GM12878 (cell line): ENCODE measurements around the gene SLC39A5. TPM values are rescaled to one million over a fixed set of nuclear protein-coding genes. Genes with fewer than 3 reads are reported as not detected.

Experiments used
- BCLAF1 ChIP-seq: fragments of 450-650 bp; IDR thresholded peaks from 2 replicates; pipeline ENCODE4 v1.6.1; 2017; ENCODE audit warnings: antibody characterized with exemption, mild to moderate bottlenecking, moderate library complexity
- BMI1 ChIP-seq: fragments of 450-650 bp; IDR thresholded peaks from 2 replicates; pipeline ENCODE4 v1.6.1; 2016; ENCODE audit warnings: mild to moderate bottlenecking, moderate library complexity, borderline replicate concordance
- CEBPZ ChIP-seq: fragments of 150-350 bp; IDR thresholded peaks from 2 replicates; pipeline ENCODE4 v1.6.1; 2016; ENCODE audit warnings: low read depth, low read length
- E4F1 ChIP-seq: fragments of 450-650 bp; IDR thresholded peaks from 2 replicates; pipeline ENCODE4 v1.6.1; 2018; ENCODE audit warnings: borderline replicate concordance, mild to moderate bottlenecking; ENCODE audit not compliant: partially characterized antibody
- KLF5 ChIP-seq: fragments of 450-650 bp; IDR thresholded peaks from 2 replicates; pipeline ENCODE4 v1.6.1; 2014; ENCODE audit warnings: mild to moderate bottlenecking; ENCODE audit not compliant: partially characterized antibody
- MTA2 ChIP-seq: fragments of 450-650 bp; IDR thresholded peaks from 2 replicates; pipeline ENCODE4 v1.6.1; 2016; ENCODE audit warnings: low read depth, mild to moderate bottlenecking, moderate library complexity
- NBN ChIP-seq: fragments of 450-650 bp; IDR thresholded peaks from 2 replicates; pipeline ENCODE4 v1.6.1; 2016
- NFYA ChIP-seq: IDR thresholded peaks from 2 replicates; pipeline ENCODE4 v1.6.1; 2011; ENCODE audit warnings: low read depth, mild to moderate bottlenecking, low read length, improper control_type of control experiment, borderline replicate concordance
- PAX8 ChIP-seq: fragments of 450-650 bp; IDR thresholded peaks from 2 replicates; pipeline ENCODE4 v1.6.1; 2017; ENCODE audit warnings: mild to moderate bottlenecking, moderate library complexity
- PKNOX1 ChIP-seq: fragments of 450-650 bp; IDR thresholded peaks from 2 replicates; pipeline ENCODE4 v1.6.1; 2016; ENCODE audit warnings: mild to moderate bottlenecking
- POLR2A ChIP-seq: IDR thresholded peaks from 2 replicates; pipeline ENCODE4 v1.6.1; 2011; ENCODE audit warnings: low read depth, mild to moderate bottlenecking, low read length
- SMC3 ChIP-seq: IDR thresholded peaks from 2 replicates; pipeline ENCODE4 v1.6.1; 2011; ENCODE audit warnings: low read length, improper control_type of control experiment, borderline replicate concordance
- STAT3 ChIP-seq: IDR thresholded peaks from 2 replicates; pipeline ENCODE4 v1.6.1; 2011; ENCODE audit warnings: low read depth, low read length, improper control_type of control experiment
- ZBTB11 ChIP-seq: fragments of 450-650 bp; formaldehyde crosslinking; IDR thresholded peaks from 2 replicates; pipeline ENCODE4 v1.5.0; 2022; ENCODE audit warnings: mild to moderate bottlenecking, missing genetic modification characterization
- ZNF622 ChIP-seq: fragments of 450-650 bp; IDR thresholded peaks from 2 replicates; pipeline ENCODE4 v1.6.1; 2017; ENCODE audit warnings: mild to moderate bottlenecking, inconsistent platforms
- ZZZ3 ChIP-seq: IDR thresholded peaks from 2 replicates; pipeline ENCODE4 v1.6.1; 2011; ENCODE audit warnings: low read depth; ENCODE audit not compliant: control insufficient read depth, insufficient read length
- polyA plus RNA-seq, 11 experiments: library from polyadenylated mRNA; depleted of rRNA in 4 of 11; unstranded in 6 of 11; stranded (reverse) in 5 of 11; fragments of >200 nt; fragmentation: Nextera tagmentation in 4 of 11; fragmentation: Illumina TruSeq in 1 of 11; extraction: Ambion mirVana in 4 of 11; extraction: Trizol in 1 of 11; gene quantifications; 1 replicate in 1 of 11; 2 replicates in 10 of 11; pipeline versions ENCODE4 v1.2.1 to v1.2.3, GENCODE V29; 2011 to 2016; ENCODE audit warnings: inconsistent platforms in 2 of 11, missing spikeins in 2 of 11, low read depth in 1 of 11
- total RNA-seq, 4 experiments: library from RNA; depleted of rRNA in 3 of 4; stranded (reverse); fragments of >200 nt in 3 of 4; fragmentation: Illumina TruSeq in 1 of 4; extraction: Trizol in 1 of 4; gene quantifications; 2 replicates each; pipeline versions ENCODE4 v1.2.1 to v1.2.3, GENCODE V29; 2013 to 2021

Gene SLC39A5
- total and polyA plus RNA-seq, 10 of the 15 experiments (the other 5 are each of a cell fraction or from before 2014, with no cell fraction given), result 0.15 to 0.56 (median 0.15) TPM; not detected in 7

- no peak for TF ChIP-seq ZBTB11 (CRISPR knock-in tag)
- TF ChIP-seq POLR2A, result peak; percentile 71
- no peak for TF ChIP-seq BCLAF1
- TF ChIP-seq PAX8, result no peak
- TF ChIP-seq E4F1, result no peak
- no peak for TF ChIP-seq BMI1
- no peak; the same call in 1 of the 2 replicates for TF ChIP-seq ZNF622
- TF ChIP-seq NFYA, result no peak
- TF ChIP-seq MTA2, result no peak
- TF ChIP-seq SMC3, result peak; percentile 28; the same call in 1 of the 2 replicates
- TF ChIP-seq KLF5, result peak; percentile 38
- TF ChIP-seq CEBPZ, result no peak
- peak; percentile 39; the same call in 1 of the 2 replicates for TF ChIP-seq NBN
- TF ChIP-seq PKNOX1, result no peak
- no peak for TF ChIP-seq STAT3
- TF ChIP-seq ZZZ3, result no peak
Measured at GRCh38 chr12:56258068-56258819, 28.4 kb downstream of the SLC39A5 start, which contains the start of gene ANKRD52 (continued).
